GM12878 (cell line): ENCODE data around the gene NTRK1. TPM values are rescaled to one million over a fixed set of nuclear protein-coding genes. Genes with fewer than 3 reads are reported as not detected.

Source experiments
- BACH1 ChIP-seq: fragments of 450-650 bp; IDR thresholded peaks from 2 replicates; pipeline ENCODE4 v1.6.1; 2017; ENCODE audit warnings: mild to moderate bottlenecking, borderline replicate concordance
- CTCF ChIP-seq, 3 experiments: IDR thresholded peaks in 2 of 3; conservative IDR thresholded peaks in 1 of 3; 2 replicates each; pipeline ENCODE4 v1.5.1; 2011; ENCODE audit warnings: low read depth in 3 of 3, low read length in 3 of 3, mild to moderate bottlenecking in 3 of 3, control low read depth in 2 of 3, moderate library complexity in 2 of 3, inconsistent platforms in 1 of 3, mixed read lengths in 1 of 3; ENCODE audit not compliant: control insufficient read depth in 2 of 3, insufficient read depth in 1 of 3; ENCODE audit errors: extremely low read depth in 1 of 3
- EGR1 ChIP-seq, 2 experiments: IDR thresholded peaks; 1 replicate in 1 of 2; 2 replicates in 1 of 2; pipeline ENCODE4 v1.6.1; 2011 to 2012; ENCODE audit warnings: low read depth in 2 of 2, low read length in 2 of 2, borderline replicate concordance in 1 of 2, mild to moderate bottlenecking in 1 of 2, moderate library complexity in 1 of 2
- HDAC2 ChIP-seq: fragments of 200-600 bp; sonication (generic); IDR thresholded peaks from 2 replicates; pipeline ENCODE4 v1.6.1; 2017
- IKZF1 ChIP-seq: fragments of 450-650 bp; conservative IDR thresholded peaks from 2 replicates; pipeline ENCODE4 v1.6.1; 2017; ENCODE audit warnings: antibody characterized with exemption, mild to moderate bottlenecking
- JUND ChIP-seq: IDR thresholded peaks from 2 replicates; pipeline ENCODE4 v1.6.1; 2012; ENCODE audit warnings: low read depth, mild to moderate bottlenecking, low read length, improper control_type of control experiment, moderate library complexity
- MTA3 ChIP-seq: IDR thresholded peaks from 2 replicates; pipeline ENCODE4 v1.6.1; 2012; ENCODE audit warnings: low read length, inconsistent platforms, borderline replicate concordance
- MXI1 ChIP-seq: fragments of 150-350 bp; IDR thresholded peaks from 2 replicates; pipeline ENCODE4 v1.6.1; 2011; ENCODE audit warnings: low read depth, mild to moderate bottlenecking, inconsistent platforms, low read length, improper control_type of control experiment
- MYC ChIP-seq: IDR thresholded peaks from 2 replicates; pipeline ENCODE4 v1.6.1; 2011; ENCODE audit warnings: mild to moderate bottlenecking, low read length, moderate library complexity, inconsistent platforms; ENCODE audit not compliant: insufficient read depth, insufficient replicate concordance, insufficient read length, severe bottlenecking
- NFIC ChIP-seq: IDR thresholded peaks from 2 replicates; pipeline ENCODE4 v1.6.1; 2012; ENCODE audit warnings: low read depth, mild to moderate bottlenecking, inconsistent platforms, low read length, moderate library complexity
- NR2C2 ChIP-seq: IDR thresholded peaks from 2 replicates; pipeline ENCODE4 v1.6.1; 2011; ENCODE audit warnings: borderline replicate concordance, low read depth; ENCODE audit not compliant: control insufficient read depth, insufficient read length
- RAD21 ChIP-seq: IDR thresholded peaks from 2 replicates; pipeline ENCODE4 v1.6.1; 2011; ENCODE audit warnings: mild to moderate bottlenecking, low read depth, low read length, moderate library complexity; ENCODE audit not compliant: insufficient read depth
- RAD51 ChIP-seq: fragments of 450-650 bp; IDR thresholded peaks from 2 replicates; pipeline ENCODE4 v1.6.1; 2016; ENCODE audit warnings: moderate library complexity, mild to moderate bottlenecking, inconsistent platforms
- SIN3A ChIP-seq: IDR thresholded peaks from 2 replicates; pipeline ENCODE4 v1.6.1; 2012; ENCODE audit warnings: low read depth, low read length, improper control_type of control experiment
- SREBF2 ChIP-seq: IDR thresholded peaks from 2 replicates; pipeline ENCODE4 v1.6.1; 2012; ENCODE audit warnings: mild to moderate bottlenecking, low read length
- SUPT20H ChIP-seq: IDR thresholded peaks from 2 replicates; pipeline ENCODE4 v1.6.1; 2011; ENCODE audit warnings: low read depth, mild to moderate bottlenecking, low read length, moderate library complexity, borderline replicate concordance; ENCODE audit not compliant: control insufficient read depth
- USF1 ChIP-seq: IDR thresholded peaks from 2 replicates; pipeline ENCODE4 v1.6.1; 2011; ENCODE audit warnings: borderline replicate concordance, low read depth, mild to moderate bottlenecking, moderate library complexity, mixed read lengths, low read length; ENCODE audit not compliant: insufficient read depth; ENCODE audit errors: extremely low read length
- ZNF207 ChIP-seq: fragments of 450-650 bp; IDR thresholded peaks from 2 replicates; pipeline ENCODE4 v1.6.1; 2014; ENCODE audit warnings: antibody characterized with exemption, mild to moderate bottlenecking, borderline replicate concordance
- polyA plus RNA-seq, 11 experiments: library from polyadenylated mRNA; depleted of rRNA in 4 of 11; unstranded in 6 of 11; stranded (reverse) in 5 of 11; fragments of >200 nt; fragmentation: Nextera tagmentation in 4 of 11; fragmentation: Illumina TruSeq in 1 of 11; extraction: Ambion mirVana in 4 of 11; extraction: Trizol in 1 of 11; gene quantifications; 1 replicate in 1 of 11; 2 replicates in 10 of 11; pipeline versions ENCODE4 v1.2.1 to v1.2.3, GENCODE V29; 2011 to 2016; ENCODE audit warnings: inconsistent platforms in 2 of 11, missing spikeins in 2 of 11, low read depth in 1 of 11
- total RNA-seq, 4 experiments: library from RNA; depleted of rRNA in 3 of 4; stranded (reverse); fragments of >200 nt in 3 of 4; fragmentation: Illumina TruSeq in 1 of 4; extraction: Trizol in 1 of 4; gene quantifications; 2 replicates each; pipeline versions ENCODE4 v1.2.1 to v1.2.3, GENCODE V29; 2013 to 2021
- TF ChIP-seq, protein P1 (sequence below): IDR thresholded peaks from 2 replicates; pipeline ENCODE4 v1.6.1; 2012; ENCODE audit warnings: low read depth, low read length, improper control_type of control experiment
- TF ChIP-seq, protein P2 (sequence below): fragments of 450-650 bp; IDR thresholded peaks from 2 replicates; pipeline ENCODE4 v1.6.1; 2017; ENCODE audit warnings: low read depth, mild to moderate bottlenecking, moderate library complexity
- TF ChIP-seq, protein P3 (sequence below): fragments of 450-650 bp; conservative IDR thresholded peaks from 2 replicates; pipeline ENCODE4 v1.6.1; 2017; ENCODE audit warnings: mild to moderate bottlenecking, moderate library complexity

NTRK1 gene
- total and polyA plus RNA-seq, 10 of the 15 experiments (the other 5 are each of a cell fraction or from before 2014, with no cell fraction given), result 0.10 to 0.56 (median 0.40) TPM; not detected in 7

GRCh38 chr1:156813750-156814570 is 46.7 kb upstream of the NTRK1 start (continued):
- TF ChIP-seq MYC (peak; percentile 86), SUPT20H (no peak), NFIC (no peak), JUND (0 out of 2 replicates have a peak, but pooled peaks have one; percentile 7), MXI1 (peak; percentile 84), BACH1 (peak; percentile 71), CTCF (IDR thresholded peaks at IDR 0.05 in 2 of 3, conservative IDR thresholded peaks at IDR 0.05 in 1 of 3; ENCODE audit: control insufficient read depth in 2 of 3, extremely low read depth in 1 of 3, insufficient read depth in 1 of 3, low read depth in 3 of 3, low read length in 3 of 3) (peak; percentile 57 to 80 (median 57)), USF1 (peak; percentile 87), NR2C2 (no peak), RAD51 (peak; percentile 62), SREBF2 (no peak), RAD21 (no peak), IKZF1 (peak; percentile 81), MTA3 (no peak), SIN3A (peak; percentile 66; the same call in 1 of the 2 replicates), EGR1 (IDR thresholded peaks at IDR 0.05; ENCODE audit: borderline replicate concordance in 1 of 2, low read depth in 2 of 2, low read length in 2 of 2) (peak in 1 of 2 experiments; percentile 72; a peak in 1 of 3 replicates), HDAC2 (no peak), ZNF207 (no peak)
- TF ChIP-seq, protein P1, sequence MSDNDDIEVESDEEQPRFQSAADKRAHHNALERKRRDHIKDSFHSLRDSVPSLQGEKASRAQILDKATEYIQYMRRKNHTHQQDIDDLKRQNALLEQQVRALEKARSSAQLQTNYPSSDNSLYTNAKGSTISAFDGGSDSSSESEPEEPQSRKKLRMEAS, result peak; percentile 98
- TF ChIP-seq, protein P2, sequence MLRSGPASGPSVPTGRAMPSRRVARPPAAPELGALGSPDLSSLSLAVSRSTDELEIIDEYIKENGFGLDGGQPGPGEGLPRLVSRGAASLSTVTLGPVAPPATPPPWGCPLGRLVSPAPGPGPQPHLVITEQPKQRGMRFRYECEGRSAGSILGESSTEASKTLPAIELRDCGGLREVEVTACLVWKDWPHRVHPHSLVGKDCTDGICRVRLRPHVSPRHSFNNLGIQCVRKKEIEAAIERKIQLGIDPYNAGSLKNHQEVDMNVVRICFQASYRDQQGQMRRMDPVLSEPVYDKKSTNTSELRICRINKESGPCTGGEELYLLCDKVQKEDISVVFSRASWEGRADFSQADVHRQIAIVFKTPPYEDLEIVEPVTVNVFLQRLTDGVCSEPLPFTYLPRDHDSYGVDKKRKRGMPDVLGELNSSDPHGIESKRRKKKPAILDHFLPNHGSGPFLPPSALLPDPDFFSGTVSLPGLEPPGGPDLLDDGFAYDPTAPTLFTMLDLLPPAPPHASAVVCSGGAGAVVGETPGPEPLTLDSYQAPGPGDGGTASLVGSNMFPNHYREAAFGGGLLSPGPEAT, result 0 out of 2 replicates have a peak, but pooled peaks have one; percentile 15
- TF ChIP-seq, protein P3, sequence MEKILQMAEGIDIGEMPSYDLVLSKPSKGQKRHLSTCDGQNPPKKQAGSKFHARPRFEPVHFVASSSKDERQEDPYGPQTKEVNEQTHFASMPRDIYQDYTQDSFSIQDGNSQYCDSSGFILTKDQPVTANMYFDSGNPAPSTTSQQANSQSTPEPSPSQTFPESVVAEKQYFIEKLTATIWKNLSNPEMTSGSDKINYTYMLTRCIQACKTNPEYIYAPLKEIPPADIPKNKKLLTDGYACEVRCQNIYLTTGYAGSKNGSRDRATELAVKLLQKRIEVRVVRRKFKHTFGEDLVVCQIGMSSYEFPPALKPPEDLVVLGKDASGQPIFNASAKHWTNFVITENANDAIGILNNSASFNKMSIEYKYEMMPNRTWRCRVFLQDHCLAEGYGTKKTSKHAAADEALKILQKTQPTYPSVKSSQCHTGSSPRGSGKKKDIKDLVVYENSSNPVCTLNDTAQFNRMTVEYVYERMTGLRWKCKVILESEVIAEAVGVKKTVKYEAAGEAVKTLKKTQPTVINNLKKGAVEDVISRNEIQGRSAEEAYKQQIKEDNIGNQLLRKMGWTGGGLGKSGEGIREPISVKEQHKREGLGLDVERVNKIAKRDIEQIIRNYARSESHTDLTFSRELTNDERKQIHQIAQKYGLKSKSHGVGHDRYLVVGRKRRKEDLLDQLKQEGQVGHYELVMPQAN, result peak; percentile 68
